Glutamatergic neuron (in vitro differentiated cells): ENCODE measurements around the gene PNMA1. TPM values are rescaled to one million over a fixed set of nuclear protein-coding genes. Genes with fewer than 3 reads are reported as not detected.

ENCODE experiments used
- DNase-seq: peaks from one replicate; pipeline ENCODE4 v3.0.0; 2022
- H3K27ac Mint-ChIP-seq: one replicate; pipeline ENCODE4 v1.8.0; 2020; ENCODE audit warnings: mild to moderate bottlenecking, mixed read lengths, inconsistent platforms; ENCODE audit not compliant: unreplicated experiment
- H3K27me3 Mint-ChIP-seq: one replicate; pipeline ENCODE4 v1.8.0; 2020; ENCODE audit warnings: mild to moderate bottlenecking, moderate library complexity, mixed read lengths, inconsistent platforms; ENCODE audit not compliant: unreplicated experiment
- H3K36me3 Mint-ChIP-seq: one replicate; pipeline ENCODE4 v1.8.0; 2020; ENCODE audit warnings: mild to moderate bottlenecking, mixed read lengths, inconsistent platforms; ENCODE audit not compliant: unreplicated experiment
- H3K4me1 Mint-ChIP-seq: one replicate; pipeline ENCODE4 v1.8.0; 2020; ENCODE audit warnings: mild to moderate bottlenecking, low read depth, mixed read lengths, inconsistent platforms; ENCODE audit not compliant: unreplicated experiment
- H3K4me3 Mint-ChIP-seq: one replicate; pipeline ENCODE4 v1.8.0; 2020; ENCODE audit warnings: mild to moderate bottlenecking, mixed read lengths, inconsistent platforms; ENCODE audit not compliant: unreplicated experiment
- H3K9me3 Mint-ChIP-seq: one replicate; pipeline ENCODE4 v1.8.0; 2020; ENCODE audit warnings: mild to moderate bottlenecking, moderate library complexity, mixed read lengths, inconsistent platforms; ENCODE audit not compliant: unreplicated experiment
- CTCF ChIP-seq: fragments of 200-600 bp; sonication (generic); IDR thresholded peaks from one replicate; pipeline ENCODE4 v1.5.0; 2021; ENCODE audit not compliant: partially characterized antibody, unreplicated experiment
- total RNA-seq: library from RNA; stranded (reverse); fragmentation: NEBNext Ultra II Directional; extraction: Animal tissue kit (Norgen Biotek cat#: 25700); gene quantifications from one replicate; pipeline ENCODE4 v1.2.1, GENCODE V29; 2021; ENCODE audit not compliant: unreplicated experiment

Gene PNMA1
- total RNA-seq, 1 donor from 2014 or later = 145 TPM

GRCh38 chr14:73719791-73720190, 5.6 kb upstream of the PNMA1 start:
- H3K36me3 Mint-ChIP-seq = no peaks in the 10 kb centered on the region
- peak overlapping the region; percentile 63 for H3K4me3 Mint-ChIP-seq
- H3K27ac Mint-ChIP-seq = no peak overlapping the region
- H3K4me1 Mint-ChIP-seq = peaks cover 33% of the 10 kb centered on the region
- H3K27me3 Mint-ChIP-seq = peaks cover 5% of the 10 kb centered on the region
- H3K9me3 Mint-ChIP-seq = peaks cover 4% of the 10 kb centered on the region
- no peak for TF ChIP-seq CTCF
- DNase-seq = no peak

GRCh38 chr14:73719361-73719760, 5.2 kb upstream of the PNMA1 start:
- Mint-ChIP-seq H3K27me3 (peaks cover 8% of the 10 kb centered on the region), H3K36me3 (no peaks in the 10 kb centered on the region), H3K9me3 (peaks cover 8% of the 10 kb centered on the region), H3K27ac (peak overlapping the region; percentile 87), H3K4me3 (peak overlapping the region; percentile 63), H3K4me1 (peaks cover 34% of the 10 kb centered on the region)
- no peak for TF ChIP-seq CTCF
- no peak for DNase-seq

GRCh38 chr14:73718418-73719251, 4.5 kb upstream of the PNMA1 start:
- Mint-ChIP-seq H3K4me3 (peak overlapping the region; percentile 97), H3K27ac (peak overlapping the region; percentile 97), H3K27me3 (peaks cover 8% of the 10 kb centered on the region), H3K9me3 (peaks cover 9% of the 10 kb centered on the region), H3K36me3 (no peaks in the 10 kb centered on the region), H3K4me1 (peaks cover 26% of the 10 kb centered on the region)
- no peak for TF ChIP-seq CTCF
- DNase-seq = peak; percentile 90

GRCh38 chr14:73717711-73718417, 3.7 kb upstream of the PNMA1 start:
- Mint-ChIP-seq H3K4me3 (peak overlapping the region; percentile 97), H3K27ac (peak overlapping the region; percentile 97), H3K36me3 (no peaks in the 10 kb centered on the region), H3K27me3 (peaks cover 14% of the 10 kb centered on the region), H3K9me3 (peaks cover 12% of the 10 kb centered on the region), H3K4me1 (peaks cover 22% of the 10 kb centered on the region)
- peak; percentile 50 for DNase-seq
- no peak for TF ChIP-seq CTCF

GRCh38 chr14:73717266-73717665, 3.1 kb upstream of the PNMA1 start:
- peak overlapping the region; percentile 33 for H3K27ac Mint-ChIP-seq
- H3K4me1 Mint-ChIP-seq = peaks cover 23% of the 10 kb centered on the region
- peak overlapping the region; percentile 97 for H3K4me3 Mint-ChIP-seq

More at GRCh38 chr14:73717266-73717665, 3.1 kb upstream of the PNMA1 start:
- no peak for TF ChIP-seq CTCF
- DNase-seq = no peak
- Mint-ChIP-seq H3K36me3 (no peaks in the 10 kb centered on the region), H3K27me3 (peaks cover 17% of the 10 kb centered on the region), H3K9me3 (peaks cover 17% of the 10 kb centered on the region)
